ENCODE results near the gene ACTG1. TPM values are rescaled to one million over a fixed set of nuclear protein-coding genes. Genes with fewer than 3 reads are reported as not detected.

The ACTG1 gene
- total and polyA plus RNA-seq, 2 of the 4 experiments (the other 2 are of a cell fraction): 10,907 to 15,732 TPM

DNA sequence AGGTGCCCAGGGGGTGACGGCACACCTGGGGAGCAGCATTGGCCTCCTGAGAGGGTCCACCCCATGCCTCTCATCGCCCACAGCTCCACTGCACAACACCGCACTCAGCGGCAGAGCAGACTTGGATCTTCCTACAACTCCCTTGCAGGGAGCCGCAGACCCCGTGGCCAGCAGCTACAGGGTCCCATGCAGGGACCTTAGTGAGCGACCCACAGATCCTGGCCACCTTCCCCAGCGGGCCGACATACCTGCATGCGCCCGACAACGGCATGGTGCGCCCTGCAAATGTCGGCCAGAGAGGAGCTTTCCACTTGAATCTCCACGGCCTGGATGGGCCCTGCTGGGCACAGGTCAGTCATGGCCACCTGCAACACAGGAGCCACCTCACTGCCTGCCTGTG is 31.2 kb upstream of the ACTG1 start:
- Histone ChIP-seq H3K79me1 (ENCODE audit: low read depth in 1 of 2, low read length in 2 of 2) (peaks cover 4 to 10% of the 10 kb centered on the region in 2 experiments; a peak in 3 of 4 replicates), H4K8ac (ENCODE audit: low read depth in 2 of 2, low read length in 2 of 2) (no peak overlapping the region), H3K36me3 (ENCODE audit: control insufficient read depth, insufficient read depth, low read length) (peaks cover 58% of the 10 kb centered on the region), H3K4me3 (ENCODE audit: insufficient read depth, low read depth, low read length) (no peak overlapping the region), H3K9me1 (ENCODE audit: insufficient read depth, low read length) (no peaks in the 10 kb centered on the region), H3K27ac (ENCODE audit: insufficient read depth, low read length) (no peak overlapping the region), H3K18ac (ENCODE audit: low read depth, low read length) (no peak overlapping the region), H2BK120ac (ENCODE audit: low read depth, low read length) (no peak overlapping the region), H2BK20ac (ENCODE audit: low read depth, low read length) (no peak overlapping the region), H2AK9ac (replicated peaks; ENCODE audit: low read depth, low read length, poor library complexity) (no peak overlapping the region), H3K4me1 (ENCODE audit: control insufficient read depth, insufficient read depth, low read length) (no peaks in the 10 kb centered on the region), H3K23ac (ENCODE audit: low read depth, low read length) (no peak overlapping the region), H4K5ac (ENCODE audit: low read depth, low read length) (no peak overlapping the region), H2AFZ (replicated peaks; ENCODE audit: low read length, poor library complexity) (no peak overlapping the region), H3K27me3 (ENCODE audit: control insufficient read depth, insufficient read depth, low read length) (no peaks in the 10 kb centered on the region), H2BK15ac (ENCODE audit: low read depth, low read length) (no peak overlapping the region), H3K9ac (ENCODE audit: low read depth, low read length) (no peak overlapping the region), H2AK5ac (ENCODE audit: low read depth, low read length) (no peak overlapping the region), H3K56ac (ENCODE audit: extremely low read depth, insufficient read depth, low read length) (no peak overlapping the region), H3K9me3 (ENCODE audit: control insufficient read depth, insufficient read depth, low read length) (no peaks in the 10 kb centered on the region), H4K91ac (ENCODE audit: insufficient read depth, low read depth, low read length) (no peak overlapping the region), H4K20me1 (ENCODE audit: insufficient read depth, low read length) (no peaks in the 10 kb centered on the region; the same call in none of the 2 replicates), H3K14ac (replicated peaks; ENCODE audit: low read depth, low read length) (no peak overlapping the region), H3K4me2 (ENCODE audit: low read depth, low read length) (no peak overlapping the region), H3K4ac (ENCODE audit: low read depth, low read length) (no peak overlapping the region), H2BK5ac (ENCODE audit: low read depth, low read length, poor library complexity, severe bottlenecking) (no peak overlapping the region)
- in situ Hi-C loops (cut with MboI; ENCODE audit: low sequenced_read_pairs): no loop called here
- intact Hi-C loops (cut with micrococcal nuclease): no loop called here
- dilution Hi-C loops (cut with HindIII; ENCODE audit: low sequenced_read_pairs, unreplicated experiment): no loop called here
- TF ChIP-seq, protein P1, sequence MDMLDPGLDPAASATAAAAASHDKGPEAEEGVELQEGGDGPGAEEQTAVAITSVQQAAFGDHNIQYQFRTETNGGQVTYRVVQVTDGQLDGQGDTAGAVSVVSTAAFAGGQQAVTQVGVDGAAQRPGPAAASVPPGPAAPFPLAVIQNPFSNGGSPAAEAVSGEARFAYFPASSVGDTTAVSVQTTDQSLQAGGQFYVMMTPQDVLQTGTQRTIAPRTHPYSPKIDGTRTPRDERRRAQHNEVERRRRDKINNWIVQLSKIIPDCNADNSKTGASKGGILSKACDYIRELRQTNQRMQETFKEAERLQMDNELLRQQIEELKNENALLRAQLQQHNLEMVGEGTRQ (IDR thresholded peaks at IDR 0.05; ENCODE audit: low read depth, low read length): no peak
- TF ChIP-seq, protein P2, sequence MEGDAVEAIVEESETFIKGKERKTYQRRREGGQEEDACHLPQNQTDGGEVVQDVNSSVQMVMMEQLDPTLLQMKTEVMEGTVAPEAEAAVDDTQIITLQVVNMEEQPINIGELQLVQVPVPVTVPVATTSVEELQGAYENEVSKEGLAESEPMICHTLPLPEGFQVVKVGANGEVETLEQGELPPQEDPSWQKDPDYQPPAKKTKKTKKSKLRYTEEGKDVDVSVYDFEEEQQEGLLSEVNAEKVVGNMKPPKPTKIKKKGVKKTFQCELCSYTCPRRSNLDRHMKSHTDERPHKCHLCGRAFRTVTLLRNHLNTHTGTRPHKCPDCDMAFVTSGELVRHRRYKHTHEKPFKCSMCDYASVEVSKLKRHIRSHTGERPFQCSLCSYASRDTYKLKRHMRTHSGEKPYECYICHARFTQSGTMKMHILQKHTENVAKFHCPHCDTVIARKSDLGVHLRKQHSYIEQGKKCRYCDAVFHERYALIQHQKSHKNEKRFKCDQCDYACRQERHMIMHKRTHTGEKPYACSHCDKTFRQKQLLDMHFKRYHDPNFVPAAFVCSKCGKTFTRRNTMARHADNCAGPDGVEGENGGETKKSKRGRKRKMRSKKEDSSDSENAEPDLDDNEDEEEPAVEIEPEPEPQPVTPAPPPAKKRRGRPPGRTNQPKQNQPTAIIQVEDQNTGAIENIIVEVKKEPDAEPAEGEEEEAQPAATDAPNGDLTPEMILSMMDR (conservative IDR thresholded peaks at IDR 0.05; ENCODE audit: low read depth, low read length): no peak
- TF ChIP-seq CEBPB (IDR thresholded peaks at IDR 0.05; ENCODE audit: low read depth, low read length) (no peak), MAZ (IDR thresholded peaks at IDR 0.05; ENCODE audit: borderline replicate concordance, low read depth, low read length) (no peak), CHD1 (IDR thresholded peaks at IDR 0.05; ENCODE audit: low read depth, low read length) (no peak), MAFK (IDR thresholded peaks at IDR 0.05; ENCODE audit: low read depth, low read length) (no peak), MXI1 (IDR thresholded peaks at IDR 0.05; ENCODE audit: borderline replicate concordance, low read depth, low read length) (no peak), RFX5 (IDR thresholded peaks at IDR 0.05; ENCODE audit: low read depth, low read length) (no peak), NFE2L2 (IDR thresholded peaks at IDR 0.05; ENCODE audit: low read depth, low read length) (no peak), RCOR1 (IDR thresholded peaks at IDR 0.05; ENCODE audit: insufficient replicate concordance, low read length) (no peak), FOS (IDR thresholded peaks at IDR 0.05; ENCODE audit: low read depth, low read length) (no peak), POLR2A (IDR thresholded peaks at IDR 0.05; ENCODE audit: low read depth, low read length) (no peak), RAD21 (IDR thresholded peaks at IDR 0.05; ENCODE audit: low read length) (no peak)
- TF ChIP-seq, protein P3, sequence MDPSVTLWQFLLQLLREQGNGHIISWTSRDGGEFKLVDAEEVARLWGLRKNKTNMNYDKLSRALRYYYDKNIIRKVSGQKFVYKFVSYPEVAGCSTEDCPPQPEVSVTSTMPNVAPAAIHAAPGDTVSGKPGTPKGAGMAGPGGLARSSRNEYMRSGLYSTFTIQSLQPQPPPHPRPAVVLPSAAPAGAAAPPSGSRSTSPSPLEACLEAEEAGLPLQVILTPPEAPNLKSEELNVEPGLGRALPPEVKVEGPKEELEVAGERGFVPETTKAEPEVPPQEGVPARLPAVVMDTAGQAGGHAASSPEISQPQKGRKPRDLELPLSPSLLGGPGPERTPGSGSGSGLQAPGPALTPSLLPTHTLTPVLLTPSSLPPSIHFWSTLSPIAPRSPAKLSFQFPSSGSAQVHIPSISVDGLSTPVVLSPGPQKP (IDR thresholded peaks at IDR 0.05; ENCODE audit: borderline replicate concordance, low read depth, low read length): no peak
- 98% methylated on average over 9 of the region's 15 CpGs; no CpG with 5 or more reads in 1 of the 2 experiments for WGBS, 2 experiments (ENCODE audit: extremely low coverage in 2 of 2, insufficient read length in 1 of 2)
- CTCF ChIA-PET: no interaction called here
- DNase-seq: no peak
- POLR2A ChIA-PET (ENCODE audit: unreplicated experiment): no interaction called here
- ATAC-seq (ENCODE audit: low read depth): no peak
- BruUV-seq (replicated peaks): no TSS peak
